ENCODE measurements around the gene LUZP2. TPM values are rescaled to one million over a fixed set of nuclear protein-coding genes. Genes with fewer than 3 reads are reported as not detected.

The LUZP2 gene
- total RNA-seq, 4 donors from 2014 or later = 0.19 to 0.99 TPM; not detected in 2

GRCh38 chr11:24588081-24588480 lies 91.2 kb downstream of the LUZP2 start:
- 70% methylated on average over 3 of the region's 3 CpGs for WGBS
- Histone ChIP-seq H3K27me3 (no peaks in the 10 kb centered on the region), H3K4me3 (no peak overlapping the region), H3K36me3 (no peaks in the 10 kb centered on the region), H3K27ac (replicated peaks in 1 of 4) (no peak overlapping the region), H3K9me3 (no peaks in the 10 kb centered on the region), H3K4me1 (no peaks in the 10 kb centered on the region)
- intact Hi-C loops (cut with DNase I) = no loop called here
- no peak for DNase-seq (ENCODE audit: extremely low spot score)
- no peak for TF ChIP-seq EP300 (IDR thresholded peaks at IDR 0.05)
- no peak for TF ChIP-seq POLR2AphosphoS5 (IDR thresholded peaks at IDR 0.05)
- TF ChIP-seq, protein P1, sequence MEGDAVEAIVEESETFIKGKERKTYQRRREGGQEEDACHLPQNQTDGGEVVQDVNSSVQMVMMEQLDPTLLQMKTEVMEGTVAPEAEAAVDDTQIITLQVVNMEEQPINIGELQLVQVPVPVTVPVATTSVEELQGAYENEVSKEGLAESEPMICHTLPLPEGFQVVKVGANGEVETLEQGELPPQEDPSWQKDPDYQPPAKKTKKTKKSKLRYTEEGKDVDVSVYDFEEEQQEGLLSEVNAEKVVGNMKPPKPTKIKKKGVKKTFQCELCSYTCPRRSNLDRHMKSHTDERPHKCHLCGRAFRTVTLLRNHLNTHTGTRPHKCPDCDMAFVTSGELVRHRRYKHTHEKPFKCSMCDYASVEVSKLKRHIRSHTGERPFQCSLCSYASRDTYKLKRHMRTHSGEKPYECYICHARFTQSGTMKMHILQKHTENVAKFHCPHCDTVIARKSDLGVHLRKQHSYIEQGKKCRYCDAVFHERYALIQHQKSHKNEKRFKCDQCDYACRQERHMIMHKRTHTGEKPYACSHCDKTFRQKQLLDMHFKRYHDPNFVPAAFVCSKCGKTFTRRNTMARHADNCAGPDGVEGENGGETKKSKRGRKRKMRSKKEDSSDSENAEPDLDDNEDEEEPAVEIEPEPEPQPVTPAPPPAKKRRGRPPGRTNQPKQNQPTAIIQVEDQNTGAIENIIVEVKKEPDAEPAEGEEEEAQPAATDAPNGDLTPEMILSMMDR (IDR thresholded peaks at IDR 0.05) = no peak
- TF ChIP-seq POLR2A (IDR thresholded peaks at IDR 0.05; ENCODE audit: low read depth) = no peak

DNA sequence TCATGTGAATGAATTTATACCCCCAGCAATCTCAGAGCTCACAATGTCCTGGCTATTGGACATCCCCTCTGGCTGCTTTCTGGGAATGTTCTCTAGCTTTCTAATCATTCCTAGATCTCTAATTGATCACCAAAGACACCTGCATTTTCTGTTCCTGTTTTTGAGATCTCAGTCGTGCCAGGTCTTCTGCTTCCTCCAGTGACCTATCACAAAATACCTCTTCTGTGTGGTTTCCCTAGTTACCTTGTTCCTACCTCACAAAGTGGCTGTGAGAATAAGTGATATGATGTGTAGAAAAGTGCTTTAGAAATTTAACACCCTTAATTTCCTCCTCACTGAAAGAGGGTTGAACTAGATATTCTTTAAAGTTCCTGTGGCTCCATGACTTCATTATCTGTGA lies 92.2 kb downstream of the LUZP2 start:
- no peaks in the 10 kb centered on the region for H3K27me3 ChIP-seq
- 63% methylated on average over 1 of the region's 1 CpG for WGBS
- intact Hi-C loops (cut with DNase I) = no loop called here

GRCh38 chr11:24591283-24591682 lies 94.4 kb downstream of the LUZP2 start:
- intact Hi-C loops (cut with DNase I) = no loop called here
- Histone ChIP-seq H3K36me3 (no peaks in the 10 kb centered on the region), H3K27ac (replicated peaks in 1 of 4) (no peak overlapping the region), H3K27me3 (no peaks in the 10 kb centered on the region), H3K9me3 (no peaks in the 10 kb centered on the region), H3K4me3 (no peak overlapping the region), H3K4me1 (no peaks in the 10 kb centered on the region)
- WGBS = 85% methylated on average over 2 of the region's 2 CpGs
- DNase-seq (ENCODE audit: extremely low spot score) = no peak
- TF ChIP-seq POLR2A (IDR thresholded peaks at IDR 0.05; ENCODE audit: low read depth) = no peak

More for the DNA sequence above, 92.2 kb downstream of the LUZP2 start:
- Histone ChIP-seq H3K9me3 (no peaks in the 10 kb centered on the region), H3K4me1 (no peaks in the 10 kb centered on the region), H3K36me3 (no peaks in the 10 kb centered on the region), H3K4me3 (no peak overlapping the region), H3K27ac (replicated peaks in 1 of 4) (no peak overlapping the region)
- DNase-seq (ENCODE audit: extremely low spot score) = no peak
- no peak for TF ChIP-seq POLR2AphosphoS5 (IDR thresholded peaks at IDR 0.05)
- no peak for TF ChIP-seq POLR2A (IDR thresholded peaks at IDR 0.05; ENCODE audit: low read depth)
- TF ChIP-seq, protein P1 (IDR thresholded peaks at IDR 0.05) = no peak
- TF ChIP-seq EP300 (IDR thresholded peaks at IDR 0.05) = no peak

DNA sequence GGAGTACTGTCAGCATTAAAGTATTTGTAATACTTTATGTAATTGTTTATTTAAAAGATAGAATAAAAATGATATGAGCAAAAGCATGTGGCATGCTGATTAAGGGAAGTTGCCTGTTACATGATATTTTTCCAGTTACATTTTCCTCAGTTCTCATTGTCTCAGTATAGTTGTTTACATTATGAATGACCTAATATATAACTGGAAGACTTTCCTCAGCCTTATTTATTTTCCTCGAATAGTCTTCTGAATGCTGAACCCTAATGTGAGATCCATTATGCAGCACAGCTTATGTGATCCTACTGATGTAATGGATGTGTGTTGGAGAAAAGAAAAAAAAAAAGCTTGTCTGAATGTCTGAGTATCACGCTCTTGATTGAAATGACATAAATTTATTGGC lies 95.5 kb downstream of the LUZP2 start:
- intact Hi-C loops (cut with DNase I) = no loop called here
- H3K4me1 ChIP-seq = no peaks in the 10 kb centered on the region
- WGBS = 59% methylated on average over 2 of the region's 2 CpGs
- H3K36me3 ChIP-seq = no peaks in the 10 kb centered on the region
- H3K4me3 ChIP-seq = no peak overlapping the region
- no peak for DNase-seq (ENCODE audit: extremely low spot score)
- TF ChIP-seq, protein P1 (IDR thresholded peaks at IDR 0.05) = no peak
- TF ChIP-seq EP300 (IDR thresholded peaks at IDR 0.05) (no peak), POLR2AphosphoS5 (IDR thresholded peaks at IDR 0.05) (no peak), POLR2A (IDR thresholded peaks at IDR 0.05; ENCODE audit: low read depth) (no peak)
- no peaks in the 10 kb centered on the region for H3K9me3 ChIP-seq
- no peak overlapping the region for H3K27ac ChIP-seq (replicated peaks in 1 of 4)
- no peaks in the 10 kb centered on the region for H3K27me3 ChIP-seq

DNA sequence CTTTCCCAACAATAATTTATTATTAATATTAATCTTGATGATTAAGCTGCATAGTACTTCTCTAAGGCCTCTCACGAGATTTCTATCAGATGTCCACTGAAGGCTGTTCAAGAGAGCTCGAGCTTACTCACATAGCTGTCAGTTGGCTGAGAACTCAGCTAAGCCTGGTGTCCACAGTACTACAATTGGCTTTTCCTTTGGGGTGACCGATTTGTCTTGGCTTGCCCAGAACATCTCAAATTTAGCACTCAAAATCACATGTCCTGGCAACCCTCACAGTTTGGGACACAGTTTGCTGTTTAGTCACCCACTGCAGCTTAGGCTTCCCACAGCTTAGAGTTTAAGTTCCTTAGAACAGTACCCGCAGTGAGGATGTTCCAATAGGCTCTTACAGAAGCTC lies 96.5 kb downstream of the LUZP2 start:
- H3K27ac ChIP-seq (replicated peaks in 1 of 4) = no peak overlapping the region
- intact Hi-C loops (cut with DNase I) = no loop called here
- H3K27me3 ChIP-seq = no peaks in the 10 kb centered on the region
- DNase-seq (ENCODE audit: extremely low spot score) = no peak
- WGBS = 75% methylated on average over 4 of the region's 4 CpGs
- H3K36me3 ChIP-seq = no peaks in the 10 kb centered on the region
- no peak overlapping the region for H3K4me3 ChIP-seq
- no peak for TF ChIP-seq EP300 (IDR thresholded peaks at IDR 0.05)
- no peak for TF ChIP-seq POLR2AphosphoS5 (IDR thresholded peaks at IDR 0.05)
- TF ChIP-seq, protein P1 (IDR thresholded peaks at IDR 0.05) = no peak
- TF ChIP-seq POLR2A (IDR thresholded peaks at IDR 0.05; ENCODE audit: low read depth) = no peak
- no peaks in the 10 kb centered on the region for H3K9me3 ChIP-seq
- H3K4me1 ChIP-seq = no peaks in the 10 kb centered on the region
